HepG2 (cell line): Measurements from ENCODE around the gene UBAP2L. TPM values are rescaled to one million over a fixed set of nuclear protein-coding genes. Genes with fewer than 3 reads are reported as not detected.

ENCODE experiments used
- BCLAF1 ChIP-seq: fragments of 450-650 bp; IDR thresholded peaks from 2 replicates; pipeline ENCODE4 v1.6.1; 2017; ENCODE audit warnings: mild to moderate bottlenecking
- HMG20B ChIP-seq: conservative IDR thresholded peaks from 2 replicates; pipeline ENCODE4 v1.6.1; 2016; ENCODE audit warnings: missing genetic modification reagents, missing compliant biosample characterization
- HNF1A ChIP-seq, 2 experiments: sonication (generic) in 1 of 2; formaldehyde crosslinking in 1 of 2; IDR thresholded peaks; 2 replicates each; pipeline versions ENCODE4 v1.4.0 to v1.6.1; 2016 to 2020; ENCODE audit warnings: borderline replicate concordance in 1 of 2, low read depth in 1 of 2, mild to moderate bottlenecking in 1 of 2, missing genetic modification reagents in 1 of 2
- HNRNPH1 ChIP-seq: fragments of 200-400 bp; formaldehyde crosslinking; optimal IDR thresholded peaks from 2 replicates; pipeline ENCODE3; 2017; ENCODE audit warnings: mild to moderate bottlenecking, low read depth, low read length
- REXO4 ChIP-seq: sonication (generic); formaldehyde crosslinking; IDR thresholded peaks from 2 replicates; pipeline ENCODE4 v1.8.0; 2022; ENCODE audit warnings: missing genetic modification reagents, mild to moderate bottlenecking, borderline replicate concordance
- RNF219 ChIP-seq: sonication (generic); formaldehyde crosslinking; IDR thresholded peaks from 2 replicates; pipeline ENCODE4 v1.5.0; 2020; ENCODE audit warnings: mild to moderate bottlenecking, missing genetic modification reagents
- SPEN ChIP-seq: sonication (generic); formaldehyde crosslinking; IDR thresholded peaks from 2 replicates; pipeline ENCODE4 v1.5.1; 2020; ENCODE audit warnings: low read depth, mild to moderate bottlenecking, missing genetic modification reagents
- TFDP2 ChIP-seq: sonication (generic); formaldehyde crosslinking; IDR thresholded peaks from 2 replicates; pipeline ENCODE4 v1.4.0; 2020; ENCODE audit warnings: missing genetic modification reagents
- UBTF ChIP-seq: sonication (generic); formaldehyde crosslinking; IDR thresholded peaks from 2 replicates; pipeline ENCODE4 v1.4.0; 2020; ENCODE audit warnings: mild to moderate bottlenecking, missing genetic modification reagents
- ZNF138 ChIP-seq: sonication (generic); formaldehyde crosslinking; IDR thresholded peaks from 2 replicates; pipeline ENCODE4 v1.5.0; 2020; ENCODE audit warnings: mild to moderate bottlenecking, low read depth, missing genetic modification reagents
- ZNF333 ChIP-seq: sonication (generic); formaldehyde crosslinking; IDR thresholded peaks from 2 replicates; pipeline ENCODE4 v1.4.0; 2020; ENCODE audit warnings: mild to moderate bottlenecking, missing genetic modification reagents, borderline replicate concordance
- ZNF513 ChIP-seq: sonication (generic); formaldehyde crosslinking; conservative IDR thresholded peaks from 2 replicates; pipeline ENCODE4 v1.5.0; 2020; ENCODE audit warnings: missing genetic modification reagents
- polyA plus RNA-seq, 8 experiments: library from polyadenylated mRNA; depleted of rRNA in 3 of 8; stranded (reverse) in 7 of 8; unstranded in 1 of 8; fragments of >200 nt; fragmentation: Illumina TruSeq in 4 of 8; extraction: Trizol in 4 of 8; gene quantifications; 2 replicates each; pipeline versions ENCODE4 v1.2.1 to v1.2.3, GENCODE V29; 2011 to 2016; ENCODE audit warnings: low read depth in 4 of 8, missing spikeins in 1 of 8, mixed read lengths in 1 of 8; ENCODE audit not compliant: insufficient read depth in 1 of 8
- total RNA-seq, 5 experiments: library from RNA; depleted of rRNA; stranded (reverse); fragments of >200 nt; fragmentation: Illumina TruSeq; extraction: Trizol; gene quantifications; 2 replicates each; pipeline ENCODE4 v1.2.3, GENCODE V29; 2016; ENCODE audit warnings: low read depth in 1 of 5

Gene UBAP2L
- total and polyA plus RNA-seq, 2 of the 13 experiments (the other 11 are each of a cell fraction or from before 2014, with no cell fraction given), result 74.2 to 159 TPM

- peak; percentile 52; the same call in 1 of the 2 replicates for TF ChIP-seq HNF1A (IDR thresholded peaks at IDR 0.05; ENCODE audit: low read depth)
- TF ChIP-seq HNF1A (CRISPR knock-in tag; IDR thresholded peaks at IDR 0.05; ENCODE audit: borderline replicate concordance), result no peak; the same call in 1 of the 2 replicates
- no peak for TF ChIP-seq HMG20B (CRISPR knock-in tag)
- no peak for TF ChIP-seq BCLAF1
- TF ChIP-seq SPEN (CRISPR knock-in tag), result peak; percentile 92
- 0 out of 2 replicates have a peak, but pooled peaks have one; percentile 50 for TF ChIP-seq UBTF (CRISPR knock-in tag)
- TF ChIP-seq ZNF513 (CRISPR knock-in tag), result no peak
- TF ChIP-seq REXO4, result no peak
- no peak for TF ChIP-seq ZNF138 (CRISPR knock-in tag)
- TF ChIP-seq TFDP2 (CRISPR knock-in tag), result peak; percentile 81
- no peak; the same call in 1 of the 2 replicates for TF ChIP-seq ZNF333 (CRISPR knock-in tag)
- no peak for TF ChIP-seq RNF219 (CRISPR knock-in tag)
- no peak for TF ChIP-seq HNRNPH1
Measured at GRCh38 chr1:154272217-154272998, 51.7 kb downstream of the UBAP2L start, which contains the start of gene HAX1 (continued).
